DMS153 (cell line): ENCODE data around the gene FGFR3.

ENCODE experiments used
- DNase-seq: peaks from one replicate; lab custom pipeline; 2025; lab: John Stamatoyannopoulos, UW

Gene FGFR3

DNA sequence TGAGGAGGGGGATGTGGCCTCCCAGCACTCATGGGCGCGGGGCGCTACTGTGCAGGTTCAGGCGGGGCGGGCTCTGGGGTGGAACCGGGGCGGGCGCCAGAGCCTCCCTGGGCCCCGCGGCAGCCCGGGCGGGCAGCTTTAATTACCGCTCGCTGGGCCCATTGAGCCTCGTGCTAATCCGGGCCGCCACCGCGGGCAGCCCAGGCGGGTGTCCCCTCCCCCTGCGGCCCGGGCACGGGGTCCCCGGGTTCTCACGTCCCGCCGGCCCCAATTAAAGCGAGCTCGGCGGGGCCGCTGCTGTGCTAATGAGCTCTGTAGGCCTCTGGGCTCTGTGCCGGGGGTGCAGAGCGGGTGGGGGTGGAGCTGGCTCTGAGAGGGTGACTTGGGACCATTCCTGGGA, 22.8 kb upstream of the FGFR3 start:
- no peak for DNase-seq

DNA sequence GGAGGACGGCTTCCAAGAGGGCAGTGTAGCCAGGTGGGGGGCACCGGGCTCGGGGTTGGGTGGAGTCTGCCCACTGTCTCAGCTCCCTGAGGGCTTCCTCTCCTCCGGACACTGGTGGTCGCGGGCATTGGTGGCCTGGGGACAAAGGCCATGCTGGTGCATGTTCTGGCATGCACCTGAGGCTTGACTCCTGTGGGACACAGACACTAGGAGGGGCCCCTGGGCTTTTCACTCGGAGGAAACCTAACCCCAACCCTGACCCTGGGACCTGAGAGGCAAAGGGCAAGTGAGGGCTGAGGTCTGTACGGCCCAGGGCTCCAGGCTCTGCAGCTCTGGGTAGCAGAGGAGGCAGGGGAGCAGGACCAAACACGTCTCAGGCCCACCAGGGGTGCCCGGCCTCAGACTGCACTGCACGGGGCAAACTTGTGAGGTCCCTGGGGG, 22.3 kb upstream of the FGFR3 start:
- no peak for DNase-seq

DNA sequence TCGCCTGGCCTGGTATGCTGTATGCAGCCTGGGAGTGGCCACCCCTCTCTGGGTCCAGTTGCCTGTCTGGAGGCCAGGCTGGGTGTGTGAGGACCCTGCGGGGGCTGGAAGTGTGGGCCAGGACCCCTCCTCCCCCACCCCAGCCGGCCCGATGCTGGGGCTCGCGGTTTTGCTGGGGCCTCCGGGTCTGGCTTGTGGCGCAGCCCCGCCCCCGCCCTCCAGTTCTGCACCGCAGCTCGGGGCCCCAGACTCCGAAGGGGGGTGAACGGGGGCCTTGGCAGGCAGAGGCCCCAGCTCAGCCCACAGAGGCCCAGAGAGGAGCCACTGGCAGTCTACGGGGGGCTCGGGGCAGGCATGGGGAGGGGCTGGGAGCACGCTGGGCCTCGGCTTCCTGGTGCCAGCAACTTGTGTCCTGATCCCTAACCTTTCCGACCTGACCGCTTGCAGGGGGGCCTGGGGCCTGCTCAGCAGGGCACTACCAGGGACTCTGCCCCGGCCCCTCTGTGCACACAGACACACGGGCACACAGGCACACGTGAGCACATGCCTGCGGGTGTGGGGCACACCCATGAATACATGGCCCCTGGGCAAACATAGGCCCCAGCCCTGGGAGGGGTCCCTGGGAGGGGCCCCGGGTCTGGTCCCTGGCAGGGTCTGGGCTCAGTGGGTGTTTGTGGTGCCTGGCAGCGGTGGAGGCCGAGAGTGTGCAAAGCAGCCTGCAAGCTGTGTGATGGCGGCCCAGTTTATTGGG, 21.4 kb upstream of the FGFR3 start:
- DNase-seq = no peak

DNA sequence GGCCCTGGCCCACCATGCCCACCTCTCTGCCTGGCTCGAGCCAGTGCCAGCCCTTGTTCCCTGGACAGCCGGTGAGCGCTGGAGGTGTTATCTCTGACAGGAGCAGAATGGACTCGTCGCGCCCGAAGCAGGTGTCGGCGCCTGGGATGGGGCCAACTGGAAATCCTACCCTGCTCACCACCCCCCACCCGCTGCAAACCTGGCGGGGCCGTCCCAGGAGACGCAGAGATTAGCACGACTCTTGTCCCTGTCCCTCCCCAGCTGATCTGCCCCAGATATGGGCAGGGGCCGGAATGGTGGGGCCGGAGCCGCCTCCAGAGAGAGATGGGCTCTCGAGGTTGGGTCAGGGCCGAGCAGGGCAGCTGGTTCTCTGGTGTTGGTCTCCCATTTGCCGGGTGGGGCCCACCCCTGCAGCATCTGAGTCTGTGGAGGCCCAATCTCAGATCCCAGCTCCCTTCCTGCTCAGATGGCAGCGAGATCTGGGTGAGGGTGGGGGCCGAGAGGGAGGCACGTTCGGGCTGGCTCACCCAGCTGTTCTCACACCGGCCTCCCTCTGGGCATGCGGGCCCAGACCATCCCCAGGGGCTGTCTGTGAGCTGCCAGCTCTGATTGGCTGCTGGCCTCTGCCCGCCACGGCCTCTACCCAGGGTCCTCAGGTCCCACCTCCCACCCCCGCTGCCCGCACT, 20.1 kb upstream of the FGFR3 start:
- DNase-seq = no peak

DNA sequence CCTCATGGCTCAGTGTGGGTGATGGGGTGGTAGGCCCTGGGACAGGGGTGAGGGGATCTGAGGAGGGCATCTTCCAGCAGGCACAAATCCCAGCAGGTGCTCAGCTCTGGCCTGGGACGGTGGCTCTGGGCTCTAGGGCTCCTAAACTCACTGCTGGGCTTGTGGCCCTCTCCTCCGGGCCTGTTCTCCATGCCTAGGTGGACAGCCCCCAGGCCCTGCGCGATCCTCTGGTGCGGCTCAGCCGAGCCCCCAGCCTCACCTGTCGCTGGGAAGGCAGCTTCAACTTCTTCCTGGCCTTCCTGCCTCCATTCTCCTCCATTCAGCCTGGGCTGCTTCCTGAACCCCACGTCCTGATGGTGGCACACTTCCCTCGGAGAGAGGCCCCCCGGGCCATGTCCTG, 19.3 kb upstream of the FGFR3 start:
- no peak for DNase-seq

DNA sequence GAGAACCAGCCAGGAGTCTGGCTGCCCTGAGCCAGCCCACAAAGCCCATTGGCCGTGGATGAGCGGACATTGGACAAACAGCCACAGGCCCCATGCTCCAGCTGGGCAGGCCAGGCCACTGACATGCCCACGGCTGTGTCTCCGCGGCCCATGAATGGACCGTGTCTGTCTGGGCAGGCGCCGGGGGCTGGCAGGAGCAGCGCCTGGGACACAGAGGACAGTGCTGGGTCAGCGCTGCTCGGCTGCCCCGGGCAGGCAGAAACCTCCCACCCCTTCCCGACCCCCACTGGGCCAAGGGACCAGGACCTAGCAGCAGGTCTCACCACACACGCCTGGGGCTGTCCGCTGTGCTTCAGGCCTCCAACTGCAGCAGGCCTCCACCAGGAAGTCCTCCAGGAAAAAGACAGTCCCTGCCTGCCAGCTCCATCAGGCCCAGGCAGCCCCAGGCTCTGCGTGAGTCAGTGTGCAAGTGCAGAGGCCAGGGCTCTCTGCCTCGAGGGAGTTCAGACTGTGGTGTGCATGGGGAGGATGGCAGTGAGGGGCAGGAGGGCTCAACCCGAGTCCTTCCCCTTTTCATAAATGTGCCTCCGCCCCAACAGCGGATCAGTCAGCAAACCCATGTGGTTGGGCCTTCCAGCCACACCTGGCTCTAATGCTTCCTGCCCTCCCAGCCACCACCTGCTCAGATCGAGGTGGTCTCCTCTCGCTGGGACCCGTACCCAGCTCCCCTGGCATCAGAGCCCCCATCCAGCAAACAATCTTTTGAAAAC, 17.2 kb upstream of the FGFR3 start:
- no peak for DNase-seq

DNA sequence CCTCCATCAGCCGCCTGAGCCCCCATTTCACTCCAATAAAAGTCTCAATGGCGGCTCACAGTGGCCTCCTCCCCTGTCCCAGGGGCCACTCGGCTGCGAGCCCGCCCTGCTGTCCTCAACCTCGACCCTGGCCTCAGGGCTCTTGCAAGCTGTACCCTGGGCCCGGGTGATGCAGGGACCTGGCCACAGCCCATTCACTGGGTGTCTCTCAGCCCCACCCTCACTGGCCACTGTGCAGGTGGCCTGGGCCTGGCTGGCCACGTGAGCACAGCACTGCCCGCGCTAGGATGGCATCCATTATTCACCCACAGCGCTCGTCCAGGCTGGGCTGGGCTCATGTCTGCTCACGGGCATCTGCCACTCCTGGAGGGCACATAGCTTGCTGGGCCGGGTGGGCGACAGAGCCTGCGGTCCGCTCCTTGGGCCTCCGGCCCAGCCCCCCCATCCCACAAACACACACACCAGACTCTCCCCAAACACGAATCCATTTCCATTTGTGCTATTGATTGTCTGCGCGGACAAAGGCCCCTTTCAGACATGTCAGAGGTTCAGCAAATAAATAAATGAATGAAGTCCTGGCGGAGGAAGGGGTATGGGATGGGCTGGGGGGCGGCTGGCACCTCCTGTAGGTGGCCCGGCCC, 16.5 kb upstream of the FGFR3 start:
- no peak for DNase-seq

DNA sequence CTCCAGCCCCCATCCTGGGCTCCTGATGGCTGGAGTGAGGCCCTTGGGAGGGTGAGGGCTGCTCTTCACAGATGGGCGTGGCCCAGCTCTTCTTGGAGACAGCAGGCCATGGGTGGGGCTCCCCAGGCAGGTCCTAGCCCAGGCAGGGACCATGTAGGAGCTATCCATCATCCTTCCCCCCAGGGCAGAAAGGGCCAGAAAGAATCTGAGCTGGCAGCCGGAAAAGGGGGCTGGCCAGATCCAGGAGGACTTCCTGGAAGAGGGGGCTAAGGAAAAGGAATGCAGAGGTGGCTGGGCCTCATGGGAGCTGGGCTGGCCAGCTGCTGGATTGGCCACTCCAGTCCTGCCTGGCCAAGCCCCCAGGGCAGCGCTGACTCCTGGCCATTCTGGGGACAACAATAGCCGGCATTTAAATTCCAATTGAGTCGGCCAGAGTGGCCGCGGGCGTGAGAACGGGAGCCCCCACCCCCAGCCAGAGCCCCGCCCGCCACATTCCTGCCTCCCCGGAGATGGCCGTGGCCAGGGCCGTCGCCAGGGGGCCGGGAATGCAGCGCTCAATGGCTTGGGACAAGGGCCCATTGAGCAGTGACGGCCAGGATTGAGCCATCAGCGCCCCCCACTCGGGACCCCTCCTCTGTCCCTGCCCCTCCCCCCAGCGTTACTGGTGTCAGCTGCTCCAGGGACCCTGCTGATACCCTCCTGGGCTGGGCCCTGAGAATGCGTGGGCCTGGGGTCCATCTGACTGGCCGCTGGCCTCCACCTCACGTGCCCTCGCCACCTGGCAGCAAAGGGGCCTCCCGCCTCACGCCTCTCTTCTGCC, 15.1 kb upstream of the FGFR3 start:
- DNase-seq = no peak

DNA sequence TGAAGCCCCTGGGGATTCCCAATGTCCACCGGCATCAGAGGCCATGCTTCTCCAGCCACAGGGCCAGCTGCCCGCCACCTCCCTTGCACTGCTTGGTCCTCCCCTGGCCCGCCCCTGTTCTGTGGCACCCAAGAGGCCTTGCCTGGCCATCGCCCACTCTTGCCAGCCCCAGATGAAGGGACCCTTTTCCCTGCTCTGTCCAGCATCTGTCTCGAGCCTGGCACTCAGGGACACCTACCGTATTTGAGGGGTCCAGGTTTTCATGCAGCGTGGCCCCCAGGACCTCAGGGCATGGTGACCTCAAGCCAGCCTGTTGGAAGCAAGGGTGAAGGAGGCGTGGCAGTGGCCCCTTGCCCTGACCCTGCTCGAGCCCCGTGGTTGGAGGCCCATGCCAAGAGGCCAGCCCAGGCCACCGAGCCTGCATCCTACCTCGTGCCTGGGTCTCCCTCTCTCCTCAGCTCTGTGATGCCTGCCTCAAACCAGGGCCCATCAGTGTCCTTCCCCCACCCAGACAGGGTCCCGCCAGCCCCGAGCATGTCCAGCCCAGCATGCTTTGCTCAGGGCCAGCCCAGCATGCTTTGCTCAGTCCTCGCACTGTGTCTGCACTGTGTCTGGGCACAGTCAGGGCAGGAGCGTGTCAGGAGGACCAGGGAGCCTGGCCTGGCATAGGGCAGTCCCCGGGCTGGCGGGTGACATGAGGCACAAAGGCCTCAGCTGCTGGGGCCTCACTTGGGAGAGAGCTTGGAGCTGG, 14.3 kb upstream of the FGFR3 start:
- no peak for DNase-seq

DNA sequence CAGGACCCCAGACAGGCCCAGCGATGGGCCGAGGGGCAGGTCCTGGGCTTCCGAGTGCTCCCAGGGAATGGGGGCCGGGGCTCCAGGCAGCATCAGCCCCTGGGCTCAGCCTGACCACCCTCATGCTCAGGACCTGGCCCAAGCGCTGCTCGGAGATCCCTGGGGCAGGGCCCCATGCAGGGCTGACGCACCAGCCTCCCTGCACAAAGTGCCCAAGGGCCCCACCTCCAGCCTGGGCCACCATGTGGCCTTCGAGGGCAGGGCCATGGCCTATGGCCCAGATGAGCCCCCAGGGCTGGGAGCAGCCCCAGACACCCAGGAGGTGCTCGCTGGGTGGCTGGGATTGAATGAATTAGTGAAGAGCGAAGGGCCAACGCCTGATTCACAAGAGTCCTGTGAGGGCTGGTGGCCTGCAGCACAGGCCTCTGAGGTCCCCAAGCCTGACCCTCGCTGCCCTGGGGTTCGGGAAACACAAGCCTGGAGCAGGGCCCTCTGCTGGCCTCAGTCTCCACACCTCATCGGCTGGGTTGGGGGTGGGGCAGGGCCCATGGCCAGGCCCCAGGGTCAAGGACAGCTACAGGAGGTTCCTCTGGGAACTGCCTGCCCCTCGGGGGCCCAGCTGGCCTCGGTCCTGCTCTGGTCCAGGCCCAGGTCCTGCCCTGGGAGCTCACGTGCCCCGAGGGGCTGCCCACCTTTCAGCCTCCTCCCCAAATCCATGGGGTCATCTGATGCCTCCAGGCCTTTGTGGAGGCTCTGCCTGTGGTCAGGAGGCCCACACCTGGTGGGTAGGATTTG, 13.3 kb upstream of the FGFR3 start:
- no peak for DNase-seq

DNA sequence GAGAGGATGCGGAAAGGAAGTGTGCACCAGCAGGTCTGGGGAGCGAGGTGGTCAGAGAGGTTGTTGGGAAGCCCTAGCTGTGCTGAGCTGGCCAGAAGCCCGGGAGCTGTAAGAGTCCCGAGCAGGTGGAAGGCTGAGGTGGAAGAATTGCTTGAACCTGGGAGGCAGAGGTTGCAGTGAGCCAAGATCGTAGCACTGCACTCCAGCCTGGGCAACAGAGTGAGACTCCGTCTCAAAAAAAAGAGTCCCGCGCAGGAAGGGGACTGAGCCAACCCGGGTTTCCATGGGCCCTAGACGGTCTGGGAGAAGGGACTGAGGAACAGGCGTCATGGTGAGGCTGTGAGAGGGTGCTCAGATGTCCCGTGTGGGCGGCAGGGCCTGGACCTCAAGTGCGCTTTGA, 12.7 kb upstream of the FGFR3 start:
- no peak for DNase-seq

DNA sequence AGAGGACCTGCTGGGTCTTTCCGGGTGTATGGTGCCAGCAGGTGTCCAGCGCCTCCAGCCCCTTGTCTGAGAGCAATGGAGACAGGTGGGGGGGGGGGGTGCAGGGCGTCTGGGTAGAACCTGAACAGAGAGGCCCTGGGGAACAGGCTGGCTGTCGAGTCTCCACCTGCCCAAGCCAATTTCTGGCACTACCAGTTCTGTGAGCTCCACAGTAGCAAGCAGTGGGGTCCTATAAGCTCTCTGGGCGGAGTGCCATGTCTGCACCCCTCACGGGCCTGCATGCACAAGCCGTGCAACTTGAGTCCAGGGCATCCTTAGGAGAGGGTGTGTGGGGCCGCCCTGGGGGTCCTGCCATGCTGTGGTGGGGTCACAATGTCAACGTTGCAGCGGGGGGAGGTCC, 10.1 kb upstream of the FGFR3 start:
- no peak for DNase-seq

DNA sequence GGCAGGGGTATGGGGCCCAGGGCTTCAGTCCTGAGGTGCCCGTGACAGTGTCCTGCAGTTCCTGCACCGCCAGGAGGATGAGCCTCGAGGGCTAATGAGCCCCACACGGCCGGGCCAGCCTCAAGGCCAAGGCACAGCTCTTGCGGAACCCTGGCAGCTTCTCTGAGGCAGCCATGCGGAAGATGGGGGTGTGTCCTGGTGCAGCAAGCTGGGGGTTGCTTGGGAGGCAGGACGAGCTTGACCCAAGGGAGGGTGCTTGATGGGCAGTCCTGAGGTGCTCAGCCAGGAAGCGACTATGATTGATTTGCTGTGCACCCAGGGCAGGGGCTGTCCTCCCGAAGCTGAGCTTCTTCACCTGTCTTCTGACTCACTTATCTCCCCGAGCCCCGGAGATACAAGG, 9.1 kb upstream of the FGFR3 start:
- DNase-seq = no peak

DNA sequence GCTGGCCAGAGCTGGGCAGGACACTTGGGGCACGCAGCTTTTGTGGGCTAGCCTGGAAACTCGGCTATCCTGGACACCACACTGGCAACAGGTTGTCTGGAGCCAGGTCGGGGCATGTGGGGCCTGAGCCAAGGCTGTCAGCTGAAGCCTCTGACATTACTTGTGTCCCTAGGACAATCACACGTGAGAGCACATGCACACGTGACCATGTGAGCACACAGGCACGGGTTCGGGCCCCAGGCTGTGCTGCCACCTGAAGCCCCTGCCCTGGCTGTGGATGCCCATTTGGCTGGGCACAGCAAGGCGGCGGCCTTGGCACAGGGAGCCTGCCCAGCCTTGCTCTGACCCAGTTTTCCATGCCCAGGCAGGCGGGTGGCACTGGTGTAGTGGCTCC, 8.7 kb upstream of the FGFR3 start:
- no peak for DNase-seq

DNA sequence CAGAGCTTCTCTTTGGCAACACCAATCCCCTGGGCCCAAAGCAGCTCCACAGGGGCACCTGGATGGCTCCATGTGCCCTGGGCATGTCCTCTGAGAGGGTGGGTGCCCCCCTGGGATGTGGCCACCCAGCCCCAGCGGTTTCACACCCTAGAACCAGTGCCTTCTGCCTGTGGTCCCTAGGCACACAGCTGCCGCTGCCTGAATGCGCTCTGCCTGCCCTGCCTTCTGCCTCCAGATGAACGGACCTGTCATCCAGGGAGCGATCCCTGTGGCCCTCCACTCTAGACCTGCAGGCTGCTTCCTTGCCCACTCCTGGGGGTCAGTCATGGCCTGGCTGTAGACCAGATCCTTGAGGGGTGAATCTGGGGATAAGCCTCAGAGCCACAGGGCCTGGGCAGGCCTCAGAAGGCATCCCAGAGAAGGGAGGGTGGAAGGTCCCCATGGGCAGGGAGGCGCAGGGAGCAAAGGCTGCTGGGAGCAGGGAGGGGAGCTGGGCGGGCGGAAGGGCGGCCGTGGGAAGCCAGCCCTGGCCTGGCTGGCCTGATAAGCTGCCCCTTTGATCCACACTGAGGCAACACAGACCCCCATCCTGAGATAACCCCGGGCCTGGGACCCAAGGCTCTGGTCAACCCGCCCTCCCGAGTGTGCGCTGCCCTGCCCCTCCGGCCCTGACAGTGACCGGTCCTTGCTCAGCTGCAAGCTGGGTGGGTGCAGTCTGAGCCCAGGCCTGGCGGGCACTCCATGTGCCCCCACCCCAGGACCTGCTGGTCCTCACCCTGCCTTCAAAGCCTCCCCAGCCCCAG, 8.1 kb upstream of the FGFR3 start:
- no peak for DNase-seq

DNA sequence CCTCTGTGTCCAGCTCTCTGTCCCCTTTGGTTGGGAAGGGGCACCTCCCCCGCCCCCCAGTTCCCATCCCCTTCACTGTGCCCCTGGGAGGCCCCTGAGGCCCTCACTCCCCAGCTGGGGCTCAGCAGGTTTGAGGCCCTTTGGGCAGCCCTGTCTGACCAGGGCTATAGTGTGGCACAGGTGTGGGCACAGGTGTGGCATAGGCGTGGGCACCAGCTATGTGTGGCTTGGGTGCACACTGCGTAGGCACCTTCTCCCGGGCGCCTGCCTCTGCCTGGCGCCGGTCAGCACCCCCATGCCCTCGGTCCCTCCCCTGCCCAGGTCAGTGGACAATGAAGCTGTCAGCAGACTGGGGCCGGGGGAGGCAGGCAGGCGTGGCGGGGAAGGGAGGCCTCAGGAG, 7.5 kb upstream of the FGFR3 start:
- DNase-seq = no peak

DNA sequence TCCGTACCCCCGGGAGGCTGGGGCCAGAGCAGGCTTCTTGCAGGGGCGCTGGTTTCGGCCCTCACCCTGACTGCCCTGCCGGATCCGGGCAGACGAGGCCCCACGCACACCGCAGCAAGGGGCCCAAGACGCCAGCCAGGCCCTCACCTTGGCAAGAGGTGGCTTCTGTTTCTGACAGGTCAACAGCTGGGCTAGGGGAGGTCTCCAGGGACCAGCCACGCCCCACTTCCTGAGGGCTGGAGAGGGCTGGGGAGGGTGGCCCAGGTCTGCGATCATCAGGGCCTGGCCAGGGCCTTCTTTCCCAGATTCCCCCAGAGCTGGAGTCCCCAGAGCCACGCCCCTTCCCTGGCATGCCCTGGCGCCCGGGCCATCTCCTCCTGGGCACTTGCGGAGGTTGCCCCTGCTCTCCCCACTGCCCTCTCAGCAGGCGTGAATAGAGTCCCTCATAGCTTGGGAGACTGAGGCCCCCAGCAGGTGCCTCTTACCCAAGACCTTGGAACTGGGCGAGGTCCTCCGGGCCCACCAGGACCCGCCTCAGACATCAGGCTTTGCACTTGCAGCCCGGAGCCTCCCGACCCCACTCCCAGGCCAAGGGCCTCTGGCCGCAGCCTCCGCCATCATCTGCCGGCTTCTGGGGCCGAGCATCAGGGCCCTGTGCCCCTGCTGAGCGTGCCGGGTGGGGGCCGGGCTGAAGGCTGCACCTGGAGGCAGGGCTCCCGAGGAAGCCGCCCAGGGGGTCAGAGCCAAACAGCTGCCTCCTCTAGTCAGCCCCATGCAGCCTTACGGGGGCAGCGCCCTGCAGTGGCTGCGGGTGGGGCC, 6.3 kb upstream of the FGFR3 start:
- DNase-seq = no peak

DNA sequence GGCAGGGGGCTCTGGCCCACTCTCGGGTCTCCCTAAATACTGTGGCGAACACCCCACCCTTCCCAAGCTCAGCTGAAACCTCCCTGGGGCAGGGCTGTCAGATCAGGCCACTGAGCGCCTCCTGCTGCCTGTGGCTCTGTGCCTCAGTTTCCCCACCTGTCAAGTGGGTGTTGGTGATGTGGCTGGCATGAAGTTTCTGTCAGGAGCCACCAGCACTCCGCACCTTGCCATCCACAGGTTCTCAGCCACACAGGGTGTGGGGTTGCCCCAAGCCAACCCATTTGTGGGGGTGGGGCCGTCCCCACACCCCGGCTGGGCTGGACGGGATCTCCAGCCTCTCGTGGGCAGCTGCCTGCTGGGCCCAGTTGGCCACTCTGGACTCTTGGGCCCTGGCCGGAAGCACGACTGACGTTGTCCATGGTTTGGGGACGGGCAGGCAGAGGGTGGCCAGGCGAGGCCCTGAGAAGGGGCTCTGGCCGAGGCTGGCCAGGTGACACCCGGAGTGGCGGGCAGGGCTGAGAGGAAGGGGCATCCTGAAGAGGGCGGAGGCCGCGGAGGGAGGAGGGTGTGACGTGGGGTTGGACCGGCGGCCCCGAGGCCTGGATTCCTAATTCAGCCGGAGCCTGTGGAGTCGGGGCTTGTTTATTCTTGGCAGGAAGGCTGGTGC, 5.5 kb upstream of the FGFR3 start:
- DNase-seq = no peak
